Measurements from ENCODE around the gene TMEM132D.

GRCh38 chr12:129138776-129139175, 765.0 kb downstream of the TMEM132D start:
- TF ChIP-seq CTCF (IDR thresholded peaks at IDR 0.05; ENCODE audit: insufficient read depth, low read depth, low read length) (no peak), EZH2 (IDR thresholded peaks at IDR 0.05; ENCODE audit: insufficient read depth, low read length) (no peak)

Measured in astrocyte (in vitro differentiated cells and primary cell).